Gastroesophageal sphincter (tissue), 4 donors: Measurements from ENCODE around the gene PPEF2. TPM values are rescaled to one million over a fixed set of nuclear protein-coding genes. Genes with fewer than 3 reads are reported as not detected.
A peak's percentile ranks its signal among the peaks of the same experiment; 100 is the strongest.
"Not testable (repeated sequence)": the region's sequence is repeated elsewhere in the genome, so short reads cannot be mapped to it uniquely, and the experiment has no call there.

Experiments
- ATAC-seq: fragments of 150-250 bp; one replicate; pipeline ENCODE4 v1.9.1; 2016; ENCODE audit warnings: mild to moderate bottlenecking, moderate library complexity
- H3K27ac ChIP-seq, 4 donors: fragments of 200-600 bp; sonication (generic) in 3 of 4; 1 replicate in 3 of 4; 2 replicates in 1 of 4; pipeline ENCODE4 v1.5.1; 2016 to 2019
- H3K27me3 ChIP-seq: fragments of 200-600 bp; sonication (generic); one replicate; pipeline ENCODE4 v1.5.1; 2019
- H3K36me3 ChIP-seq, 2 donors: fragments of 200-600 bp; sonication (generic); one replicate each; pipeline ENCODE4 v1.5.1; 2019; ENCODE audit warnings: control low read depth in 1 of 2
- H3K4me1 ChIP-seq, 3 donors: fragments of 200-600 bp; sonication (generic); 1 replicate in 2 of 3; 2 replicates in 1 of 3; pipeline ENCODE4 v1.5.1; 2016 to 2019; ENCODE audit warnings: control low read depth in 2 of 3
- H3K4me3 ChIP-seq, 2 donors: fragments of 200-600 bp; sonication (generic); one replicate each; pipeline ENCODE4 v1.5.1; 2019; ENCODE audit warnings: mild to moderate bottlenecking in 1 of 2, moderate library complexity in 1 of 2
- H3K9me3 ChIP-seq, 3 donors: fragments of 200-600 bp; sonication (generic); one replicate each; pipeline ENCODE4 v1.5.1; 2017 to 2019; ENCODE audit warnings: control low read depth in 2 of 3
- CTCF ChIP-seq, 4 experiments: fragments of 200-600 bp in 2 of 4; fragments of 450-650 bp in 2 of 4; sonication (generic) in 1 of 4; IDR thresholded peaks; one replicate each; pipeline ENCODE4 v1.5.1; 2017 to 2019; ENCODE audit warnings: antibody characterized with exemption in 4 of 4, mild to moderate bottlenecking in 2 of 4, moderate library complexity in 2 of 4
- EP300 ChIP-seq: sonication (generic); formaldehyde crosslinking; IDR thresholded peaks from one replicate; pipeline ENCODE4 v1.6.1; 2017; ENCODE audit warnings: antibody characterized with exemption, mild to moderate bottlenecking
- POLR2A ChIP-seq, 2 donors: fragments of 450-650 bp; IDR thresholded peaks; one replicate each; pipeline ENCODE4 v1.6.1; 2017; ENCODE audit warnings: antibody characterized with exemption in 2 of 2, mild to moderate bottlenecking in 2 of 2, moderate library complexity in 1 of 2
- POLR2AphosphoS5 ChIP-seq: sonication (generic); formaldehyde crosslinking; IDR thresholded peaks from one replicate; pipeline ENCODE4 v1.6.1; 2017; ENCODE audit warnings: antibody characterized with exemption
- WGBS, 2 donors: methylation state at CpG; one replicate each; pipeline ENCODE4 v1.1.5; 2018; ENCODE audit warnings: low coverage in 1 of 2; 5-methylcytosine and 5-hydroxymethylcytosine counted together
- total RNA-seq, 4 donors: library from RNA; depleted of rRNA; stranded (reverse); fragments of >200 nt; gene quantifications; one replicate each; pipeline ENCODE4 v1.1.0, GENCODE V29; 2016

The PPEF2 gene
- total RNA-seq, 4 donors from 2014 or later: not detected

- H3K9me3 ChIP-seq: no peaks in the 10 kb centered on the region
- H3K4me1 ChIP-seq: no peaks in the 10 kb centered on the region
- H3K4me3 ChIP-seq: no peak overlapping the region
- ATAC-seq: no peak
- WGBS, 2 donors: 100% methylated on average over 1 of the region's 2 CpGs
- H3K27ac ChIP-seq: no peak overlapping the region
- no peaks in the 10 kb centered on the region for H3K27me3 ChIP-seq
- peaks cover 0 to 75% of the 10 kb centered on the region in 2 donors for H3K36me3 ChIP-seq
- TF ChIP-seq POLR2AphosphoS5: no peak
- TF ChIP-seq CTCF (IDR thresholded peaks at IDR 0.05): no peak
- TF ChIP-seq EP300: no peak
- TF ChIP-seq POLR2A (IDR thresholded peaks at IDR 0.05): no peak
These were observed 19.7 kb upstream of the PPEF2 start for GRCh38 chr4:75921910-75922309.

- Histone ChIP-seq H3K27ac (no peak overlapping the region), H3K36me3 (peaks cover 0 to 75% of the 10 kb centered on the region in 2 donors), H3K9me3 (no peaks in the 10 kb centered on the region), H3K4me1 (peaks cover 0 to 11% (median 0%) of the 10 kb centered on the region in 3 donors), H3K4me3 (no peak overlapping the region), H3K27me3 (no peaks in the 10 kb centered on the region)
- no peak for TF ChIP-seq EP300
- no peak for TF ChIP-seq POLR2AphosphoS5
- no peak for TF ChIP-seq CTCF (IDR thresholded peaks at IDR 0.05)
- TF ChIP-seq POLR2A (IDR thresholded peaks at IDR 0.05): no peak
- 81% methylated on average over 3 of the region's 4 CpGs; no CpG with 5 or more reads in 1 of the 2 donors for WGBS, 2 donors
- no peak for ATAC-seq
These were observed 18.1 kb upstream of the PPEF2 start for GRCh38 chr4:75920327-75920726.

GRCh38 chr4:75919920-75920319 lies 17.7 kb upstream of the PPEF2 start:
- Histone ChIP-seq H3K27me3 (no peaks in the 10 kb centered on the region), H3K4me1 (peaks cover 0 to 13% (median 0%) of the 10 kb centered on the region in 3 donors), H3K27ac (no peak overlapping the region), H3K4me3 (no peak overlapping the region), H3K36me3 (peaks cover 0 to 71% of the 10 kb centered on the region in 2 donors), H3K9me3 (no peaks in the 10 kb centered on the region)
- no peak for ATAC-seq
- WGBS, 2 donors: 11 to 100% methylated on average over 1 of the region's 3 CpGs
- TF ChIP-seq EP300: no peak
- TF ChIP-seq CTCF (IDR thresholded peaks at IDR 0.05): no peak
- no peak for TF ChIP-seq POLR2AphosphoS5
- TF ChIP-seq POLR2A (IDR thresholded peaks at IDR 0.05): no peak

- ATAC-seq: peak; percentile 53
- TF ChIP-seq POLR2AphosphoS5 (peak; percentile 9), EP300 (no peak), POLR2A (IDR thresholded peaks at IDR 0.05) (no peak), CTCF (IDR thresholded peaks at IDR 0.05) (peak; percentile 59 to 76 (median 70))
- no peaks in the 10 kb centered on the region for H3K27me3 ChIP-seq
- H3K36me3 ChIP-seq: peaks cover 0 to 33% of the 10 kb centered on the region in 2 donors
- peaks cover 0 to 13% (median 0%) of the 10 kb centered on the region in 3 donors for H3K4me1 ChIP-seq
- peak overlapping the region in 3 of 4 donors; percentile 35 to 55 (median 54) for H3K27ac ChIP-seq
- no peak overlapping the region for H3K4me3 ChIP-seq
- no peaks in the 10 kb centered on the region for H3K9me3 ChIP-seq
- 5 to 13% methylated on average over 1 of the region's 1 CpG for whole genome bisulfite sequencing, 2 donors
These were observed 13.9 kb upstream of the PPEF2 start for GRCh38 chr4:75916091-75916661.

GRCh38 chr4:75912968-75913367 lies 10.7 kb upstream of the PPEF2 start:
- peaks cover 0 to 13% (median 0%) of the 10 kb centered on the region in 3 donors for H3K4me1 ChIP-seq
- H3K9me3 ChIP-seq: no peaks in the 10 kb centered on the region
- no peak for TF ChIP-seq EP300
- TF ChIP-seq POLR2AphosphoS5: no peak
- 60 to 79% methylated on average over 6 of the region's 6 CpGs for WGBS, 2 donors
- no peaks in the 10 kb centered on the region for H3K27me3 ChIP-seq
- no peak overlapping the region for H3K27ac ChIP-seq
- no peak for ATAC-seq
- H3K36me3 ChIP-seq: peaks cover 0 to 3% of the 10 kb centered on the region in 2 donors
- H3K4me3 ChIP-seq: no peak overlapping the region

- H3K36me3 ChIP-seq, H3K27me3 ChIP-seq, H3K4me1 ChIP-seq, H3K9me3 ChIP-seq, ATAC-seq, H3K27ac ChIP-seq, H3K4me3 ChIP-seq: not testable (repeated sequence)
- 90 to 95% methylated on average over 6 of the region's 6 CpGs for WGBS, 2 donors
These were observed 8.6 kb upstream of the PPEF2 start for GRCh38 chr4:75910831-75911230.
